Left lung (tissue), 10 donors: Measurements from ENCODE around the gene MEF2C. TPM values are rescaled to one million over a fixed set of nuclear protein-coding genes. Genes with fewer than 3 reads are reported as not detected.

Experiments used
- ATAC-seq: fragments of 200-7000 bp; cut with Tn5 transposase; one replicate; pipeline ENCODE4 v1.9.1; 2020; ENCODE audit warnings: moderate library complexity
- DNase-seq, 4 donors: peaks; one replicate each; pipeline ENCODE4 v3.0.0-alpha.2; 2013 to 2020
- H3K27ac ChIP-seq, 2 donors: fragments of 200-600 bp; sonication (generic) in 1 of 2; one replicate each; pipeline versions ENCODE4 v1.5.0 to v1.8.0; 2020 to 2021
- H3K27me3 ChIP-seq, 2 donors: fragments of 200-600 bp; sonication (generic) in 1 of 2; one replicate each; pipeline versions ENCODE4 v1.5.0 to v1.8.0; 2020 to 2021
- H3K36me3 ChIP-seq, 2 donors: fragments of 200-600 bp; sonication (generic) in 1 of 2; one replicate each; pipeline versions ENCODE4 v1.5.0 to v1.8.0; 2020 to 2021
- H3K4me1 ChIP-seq, 2 donors: fragments of 200-600 bp; one replicate each; pipeline ENCODE4 v1.8.0; 2021
- H3K4me3 ChIP-seq, 2 donors: fragments of 200-600 bp; sonication (generic) in 1 of 2; one replicate each; pipeline versions ENCODE4 v1.5.0 to v1.8.0; 2020 to 2021; ENCODE audit warnings: mild to moderate bottlenecking in 1 of 2
- H3K9me3 ChIP-seq, 2 donors: fragments of 200-600 bp; sonication (generic) in 1 of 2; one replicate each; pipeline versions ENCODE4 v1.5.0 to v1.8.0; 2020 to 2021
- CTCF ChIP-seq, 2 donors: fragments of 200-600 bp; sonication (generic) in 1 of 2; IDR thresholded peaks; one replicate each; pipeline versions ENCODE4 v1.5.0 to v1.8.0; 2021; ENCODE audit warnings: antibody characterized with exemption in 2 of 2
- intact Hi-C, 2 donors: fragments of 100-400 bp; cut with DNase I; formaldehyde crosslinking; loops; one replicate each; pipeline versions ENCODE4 v1.11.2 to v1.14.2; 2022
- polyA plus RNA-seq, 6 donors: library from polyadenylated mRNA; unstranded; fragments of 120-200 nt; gene quantifications; one replicate each; pipeline ENCODE4 v1.2.1, GENCODE V29; 2013; ENCODE audit not compliant: insufficient read length in 6 of 6
- total RNA-seq, 2 donors: library from RNA; stranded (reverse); fragmentation: NEBNext Ultra II Directional; extraction: Animal tissue kit (Norgen Biotek cat#: 25700); gene quantifications; one replicate each; pipeline ENCODE4 v1.2.1, GENCODE V29; 2021
- donor health status: DM: no; HTN: yes; CAD: no.
- donor health status: DM: no; HTN: no; CAD: no.

The MEF2C gene
- total and polyA plus RNA-seq, 8 donors: 45.7 to 97.3 (median 81.5) TPM

- no peaks in the 10 kb centered on the region for H3K4me1 ChIP-seq
- no peak for TF ChIP-seq CTCF (IDR thresholded peaks at IDR 0.05)
- H3K4me3 ChIP-seq: no peak overlapping the region
- H3K36me3 ChIP-seq: peaks cover 0 to 7% of the 10 kb centered on the region in 2 donors
- no peak for DNase-seq
- ATAC-seq: no peak
- no peak overlapping the region for H3K27ac ChIP-seq
- H3K27me3 ChIP-seq: no peaks in the 10 kb centered on the region
- H3K9me3 ChIP-seq: no peaks in the 10 kb centered on the region
- intact Hi-C loops: no loop called here
Measured at GRCh38 chr5:88716101-88716500, 166.9 kb downstream of the MEF2C start.

- no peaks in the 10 kb centered on the region for H3K9me3 ChIP-seq
- ATAC-seq: no peak
- H3K27me3 ChIP-seq: no peaks in the 10 kb centered on the region
- peaks cover 0 to 3% of the 10 kb centered on the region in 2 donors for H3K36me3 ChIP-seq
- H3K4me1 ChIP-seq: no peaks in the 10 kb centered on the region
- intact Hi-C loops: no loop called here
- TF ChIP-seq CTCF (IDR thresholded peaks at IDR 0.05): no peak
- no peak overlapping the region for H3K27ac ChIP-seq
- H3K4me3 ChIP-seq: no peak overlapping the region
- no peak for DNase-seq
Measured at GRCh38 chr5:88715503-88715902, 167.5 kb downstream of the MEF2C start.

- no peaks in the 10 kb centered on the region for H3K27me3 ChIP-seq
- intact Hi-C loops: no loop called here
- H3K9me3 ChIP-seq: no peaks in the 10 kb centered on the region
- no peak for ATAC-seq
- H3K4me3 ChIP-seq: no peak overlapping the region
- DNase-seq: no peak
- H3K36me3 ChIP-seq: no peaks in the 10 kb centered on the region
- TF ChIP-seq CTCF (IDR thresholded peaks at IDR 0.05): no peak
- H3K27ac ChIP-seq: no peak overlapping the region
- no peaks in the 10 kb centered on the region for H3K4me1 ChIP-seq
Measured at GRCh38 chr5:88713818-88714217, 169.2 kb downstream of the MEF2C start.

GRCh38 chr5:88708682-88709398 is 174.1 kb downstream of the MEF2C start:
- Histone ChIP-seq H3K27ac (no peak overlapping the region), H3K9me3 (no peaks in the 10 kb centered on the region), H3K27me3 (peaks cover 0 to 7% of the 10 kb centered on the region in 2 donors), H3K36me3 (no peaks in the 10 kb centered on the region), H3K4me1 (no peaks in the 10 kb centered on the region), H3K4me3 (no peak overlapping the region)
- intact Hi-C loops: no loop called here
- ATAC-seq (no peak), DNase-seq (no peak)
- no peak for TF ChIP-seq CTCF (IDR thresholded peaks at IDR 0.05)

- Histone ChIP-seq H3K4me1 (no peaks in the 10 kb centered on the region), H3K27me3 (peaks cover 0 to 13% of the 10 kb centered on the region in 2 donors), H3K9me3 (no peaks in the 10 kb centered on the region), H3K27ac (no peak overlapping the region), H3K4me3 (no peak overlapping the region), H3K36me3 (no peaks in the 10 kb centered on the region)
- intact Hi-C loops: no loop called here
- ATAC-seq: no peak
- TF ChIP-seq CTCF (IDR thresholded peaks at IDR 0.05): no peak
- DNase-seq: no peak
Measured at GRCh38 chr5:88708021-88708420, 175.0 kb downstream of the MEF2C start.
